Measurements from ENCODE around the gene GPR18.
"Not testable (repeated sequence)": the region's sequence is repeated elsewhere in the genome, so short reads cannot be mapped to it uniquely, and the experiment has no call there.

Gene GPR18

GRCh38 chr13:99250982-99251825 lies 7.0 kb downstream of the GPR18 start:
- no peak overlapping the region for H2BK120ac ChIP-seq (ENCODE audit: low read depth, low read length)
- no peak overlapping the region for H2BK12ac ChIP-seq (ENCODE audit: low read length in 2 of 2)
- no peaks in the 10 kb centered on the region for H3K4me1 ChIP-seq (ENCODE audit: control insufficient read depth, insufficient read depth, low read depth, low read length)
- no peak for DNase-seq
- H2BK5ac ChIP-seq (ENCODE audit: low read depth, low read length, poor library complexity, severe bottlenecking) = no peak overlapping the region
- H3K27ac ChIP-seq (ENCODE audit: low read length, poor library complexity, severe bottlenecking) = no peak overlapping the region
- no peak overlapping the region for H2AFZ ChIP-seq (ENCODE audit: low read depth, low read length)
- H3K36me3 ChIP-seq (ENCODE audit: control insufficient read depth in 1 of 2, insufficient read depth in 2 of 2, low read depth in 1 of 2, low read length in 2 of 2) = peaks cover 6 to 39% of the 10 kb centered on the region in 2 experiments
- peaks cover 12% of the 10 kb centered on the region for H3K79me1 ChIP-seq (replicated peaks; ENCODE audit: low read length, poor library complexity, severe bottlenecking)
- H3K14ac ChIP-seq (ENCODE audit: low read length in 2 of 2) = no peak overlapping the region
- WGBS = 91% methylated on average over 5 of the region's 5 CpGs
- H2BK15ac ChIP-seq (ENCODE audit: low read depth, poor library complexity, severe bottlenecking) = no peak overlapping the region
- H3K27me3 ChIP-seq (ENCODE audit: control insufficient read depth in 1 of 2, insufficient read depth in 1 of 2, low read length in 2 of 2) = no peaks in the 10 kb centered on the region
- H3K18ac ChIP-seq (ENCODE audit: low read depth in 1 of 2, low read length in 2 of 2) = no peak overlapping the region
- no peak overlapping the region for H3K4me3 ChIP-seq (ENCODE audit: insufficient read depth in 1 of 2, low read depth in 1 of 2, low read length in 2 of 2)
- no peak overlapping the region for H3K9ac ChIP-seq (ENCODE audit: low read length)
- H3K9me3 ChIP-seq (ENCODE audit: control insufficient read depth, low read length) = no peaks in the 10 kb centered on the region
- no peak overlapping the region for H2AK5ac ChIP-seq (ENCODE audit: low read length, severe bottlenecking)
- H3K4me2 ChIP-seq (ENCODE audit: low read length, poor library complexity, severe bottlenecking) = no peak overlapping the region
- H4K8ac ChIP-seq (ENCODE audit: low read length) = no peak overlapping the region
- no peak overlapping the region for H3K4ac ChIP-seq (ENCODE audit: low read depth in 1 of 2, low read length in 2 of 2)
- H4K91ac ChIP-seq (ENCODE audit: low read length) = no peak overlapping the region
- H3K23ac ChIP-seq (ENCODE audit: low read length in 2 of 2) = no peak overlapping the region

- H3K23ac ChIP-seq (ENCODE audit: low read length in 2 of 2); H3K4ac ChIP-seq (ENCODE audit: low read depth in 1 of 2, low read length in 2 of 2); H3K4me3 ChIP-seq (ENCODE audit: insufficient read depth in 1 of 2, low read depth in 1 of 2, low read length in 2 of 2); H3K27ac ChIP-seq (ENCODE audit: low read length, poor library complexity, severe bottlenecking); H4K91ac ChIP-seq (ENCODE audit: low read length); H2BK15ac ChIP-seq (ENCODE audit: low read depth, poor library complexity, severe bottlenecking); H3K18ac ChIP-seq (ENCODE audit: low read depth in 1 of 2, low read length in 2 of 2); H4K8ac ChIP-seq (ENCODE audit: low read length); H3K4me1 ChIP-seq (ENCODE audit: control insufficient read depth, insufficient read depth, low read depth, low read length); H2AFZ ChIP-seq (ENCODE audit: low read depth, low read length); H3K14ac ChIP-seq (ENCODE audit: low read length in 2 of 2); H2BK5ac ChIP-seq (ENCODE audit: low read depth, low read length, poor library complexity, severe bottlenecking); H3K79me1 ChIP-seq (replicated peaks; ENCODE audit: low read length, poor library complexity, severe bottlenecking); H3K9me3 ChIP-seq (ENCODE audit: control insufficient read depth, low read length); H3K4me2 ChIP-seq (ENCODE audit: low read length, poor library complexity, severe bottlenecking); H2AK5ac ChIP-seq (ENCODE audit: low read length, severe bottlenecking); H2BK12ac ChIP-seq (ENCODE audit: low read length in 2 of 2); H3K9ac ChIP-seq (ENCODE audit: low read length); DNase-seq; H3K27me3 ChIP-seq (ENCODE audit: control insufficient read depth in 1 of 2, insufficient read depth in 1 of 2, low read length in 2 of 2); H2BK120ac ChIP-seq (ENCODE audit: low read depth, low read length): not testable (repeated sequence)
- WGBS = 94% methylated on average over 2 of the region's 2 CpGs
- peaks cover 3 to 26% of the 10 kb centered on the region in 2 experiments for H3K36me3 ChIP-seq (ENCODE audit: control insufficient read depth in 1 of 2, insufficient read depth in 2 of 2, low read depth in 1 of 2, low read length in 2 of 2)
Observed at GRCh38 chr13:99249606-99250005, 8.6 kb downstream of the GPR18 start.

DNA sequence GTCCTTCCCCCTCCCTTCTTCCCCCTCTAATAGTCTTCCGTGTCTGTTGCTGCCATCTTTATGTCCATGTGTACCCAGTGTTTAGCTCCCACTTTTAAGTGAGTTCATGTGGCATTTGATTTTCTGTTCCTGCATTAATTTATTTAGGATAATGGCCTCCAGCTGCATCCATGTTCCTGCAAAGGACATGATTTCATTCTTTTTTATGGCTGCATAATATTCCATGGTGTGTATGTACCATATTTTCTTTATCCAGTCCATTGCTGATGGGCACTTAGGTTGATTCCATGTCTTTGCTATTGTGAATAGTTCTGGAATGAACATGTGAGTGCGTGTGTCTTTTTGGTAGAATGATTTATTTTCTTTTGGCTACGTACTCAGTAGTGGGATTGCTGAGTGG lies 9.0 kb downstream of the GPR18 start:
- H2BK120ac ChIP-seq (ENCODE audit: low read depth, low read length); H2AK5ac ChIP-seq (ENCODE audit: low read length, severe bottlenecking); H3K27ac ChIP-seq (ENCODE audit: low read length, poor library complexity, severe bottlenecking); H4K91ac ChIP-seq (ENCODE audit: low read length); H2BK15ac ChIP-seq (ENCODE audit: low read depth, poor library complexity, severe bottlenecking); H4K8ac ChIP-seq (ENCODE audit: low read length); H2BK12ac ChIP-seq (ENCODE audit: low read length in 2 of 2); H2AFZ ChIP-seq (ENCODE audit: low read depth, low read length); DNase-seq; H3K23ac ChIP-seq (ENCODE audit: low read length in 2 of 2); H3K27me3 ChIP-seq (ENCODE audit: control insufficient read depth in 1 of 2, insufficient read depth in 1 of 2, low read length in 2 of 2); H3K4me1 ChIP-seq (ENCODE audit: control insufficient read depth, insufficient read depth, low read depth, low read length); H3K9me3 ChIP-seq (ENCODE audit: control insufficient read depth, low read length); H3K14ac ChIP-seq (ENCODE audit: low read length in 2 of 2); H3K18ac ChIP-seq (ENCODE audit: low read depth in 1 of 2, low read length in 2 of 2); H3K4ac ChIP-seq (ENCODE audit: low read depth in 1 of 2, low read length in 2 of 2); H3K4me2 ChIP-seq (ENCODE audit: low read length, poor library complexity, severe bottlenecking); H3K4me3 ChIP-seq (ENCODE audit: insufficient read depth in 1 of 2, low read depth in 1 of 2, low read length in 2 of 2); H3K9ac ChIP-seq (ENCODE audit: low read length); H2BK5ac ChIP-seq (ENCODE audit: low read depth, low read length, poor library complexity, severe bottlenecking); H3K79me1 ChIP-seq (replicated peaks; ENCODE audit: low read length, poor library complexity, severe bottlenecking): not testable (repeated sequence)
- WGBS = 86% methylated on average over 2 of the region's 3 CpGs
- peaks cover 3 to 26% of the 10 kb centered on the region in 2 experiments for H3K36me3 ChIP-seq (ENCODE audit: control insufficient read depth in 1 of 2, insufficient read depth in 2 of 2, low read depth in 1 of 2, low read length in 2 of 2)

DNA sequence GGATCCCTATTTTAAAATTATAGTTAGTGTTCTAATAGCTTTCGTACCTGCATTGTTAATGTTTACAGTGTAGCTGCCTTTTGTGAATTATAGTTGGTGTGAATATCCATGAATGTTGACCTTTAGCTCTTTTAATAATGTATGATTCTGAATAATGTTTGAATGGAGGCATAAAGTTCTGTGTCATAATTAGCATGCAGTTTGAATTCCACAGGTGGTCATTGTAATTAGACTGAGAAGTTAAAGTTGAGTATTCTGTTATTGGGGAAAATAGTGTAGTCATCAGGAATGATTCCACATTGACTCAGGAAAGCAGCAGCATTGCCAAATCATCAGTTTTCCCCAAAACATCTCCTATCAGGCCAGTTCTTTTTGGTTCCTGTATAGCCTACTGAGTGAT lies 12.1 kb downstream of the GPR18 start:
- H2BK15ac ChIP-seq (ENCODE audit: low read depth, poor library complexity, severe bottlenecking) = no peak overlapping the region
- no peak overlapping the region for H3K9ac ChIP-seq (ENCODE audit: low read length)
- no peak overlapping the region for H3K14ac ChIP-seq (ENCODE audit: low read length in 2 of 2)
- H3K4me2 ChIP-seq (ENCODE audit: low read length, poor library complexity, severe bottlenecking) = no peak overlapping the region
- H3K23ac ChIP-seq (ENCODE audit: low read length in 2 of 2) = no peak overlapping the region
- no peak overlapping the region for H3K18ac ChIP-seq (ENCODE audit: low read depth in 1 of 2, low read length in 2 of 2)
- H4K8ac ChIP-seq (ENCODE audit: low read length) = no peak overlapping the region
- H3K9me3 ChIP-seq (ENCODE audit: control insufficient read depth, low read length) = no peaks in the 10 kb centered on the region
- no peak overlapping the region for H3K27ac ChIP-seq (ENCODE audit: low read length, poor library complexity, severe bottlenecking)
- H2BK12ac ChIP-seq (ENCODE audit: low read length in 2 of 2) = no peak overlapping the region
- DNase-seq = no peak
- H3K27me3 ChIP-seq (ENCODE audit: control insufficient read depth in 1 of 2, insufficient read depth in 1 of 2, low read length in 2 of 2) = no peaks in the 10 kb centered on the region
- no peak overlapping the region for H3K4ac ChIP-seq (ENCODE audit: low read depth in 1 of 2, low read length in 2 of 2)
- H4K91ac ChIP-seq (ENCODE audit: low read length) = no peak overlapping the region
- no peak overlapping the region for H3K4me3 ChIP-seq (ENCODE audit: insufficient read depth in 1 of 2, low read depth in 1 of 2, low read length in 2 of 2)
- peaks cover 3 to 17% of the 10 kb centered on the region in 2 experiments for H3K36me3 ChIP-seq (ENCODE audit: control insufficient read depth in 1 of 2, insufficient read depth in 2 of 2, low read depth in 1 of 2, low read length in 2 of 2)
- no peak overlapping the region for H2AK5ac ChIP-seq (ENCODE audit: low read length, severe bottlenecking)
- no peaks in the 10 kb centered on the region for H3K4me1 ChIP-seq (ENCODE audit: control insufficient read depth, insufficient read depth, low read depth, low read length)
- H2AFZ ChIP-seq (ENCODE audit: low read depth, low read length) = no peak overlapping the region
- 95% methylated on average over 1 of the region's 1 CpG for WGBS
- peaks cover 2% of the 10 kb centered on the region for H3K79me1 ChIP-seq (replicated peaks; ENCODE audit: low read length, poor library complexity, severe bottlenecking)
- no peak overlapping the region for H2BK120ac ChIP-seq (ENCODE audit: low read depth, low read length)
- no peak overlapping the region for H2BK5ac ChIP-seq (ENCODE audit: low read depth, low read length, poor library complexity, severe bottlenecking)

Data from mesenchymal stem cell (in vitro differentiated cells and primary cell).